ENCODE measurements around the gene HOTAIR.

HOTAIR gene

GRCh38 chr12:53975479-53976152 lies 862 bp upstream of the HOTAIR start:
- DNase-seq (ENCODE audit: low spot score): no peak

GRCh38 chr12:53975064-53975471 lies 314 bp upstream of the HOTAIR start:
- DNase-seq (ENCODE audit: low spot score): no peak

GRCh38 chr12:53973236-53974042 lies 1.3 kb downstream of the HOTAIR start:
- no peak for DNase-seq (ENCODE audit: low spot score)

- no peak for DNase-seq (ENCODE audit: low spot score)
Measured at GRCh38 chr12:53972722-53973235, 2.0 kb downstream of the HOTAIR start, which contains the start of gene HOXC11. Gene HOXC11, plus strand, starts transcription at chr12:53973126. Its CDS starts 116 bp downstream, at chr12:53973242.

GRCh38 chr12:53972152-53972702 lies 2.5 kb downstream of the HOTAIR start:
- no peak for DNase-seq (ENCODE audit: low spot score)

GRCh38 chr12:53971686-53972085 lies 3.1 kb downstream of the HOTAIR start:
- no peak for DNase-seq (ENCODE audit: low spot score)

GRCh38 chr12:53971129-53971528 lies 3.6 kb downstream of the HOTAIR start:
- DNase-seq (ENCODE audit: low spot score): no peak

GRCh38 chr12:53970451-53970850 lies 4.3 kb downstream of the HOTAIR start:
- no peak for DNase-seq (ENCODE audit: low spot score)

GRCh38 chr12:53969588-53970259 lies 5.0 kb downstream of the HOTAIR start:
- no peak for DNase-seq (ENCODE audit: low spot score)

- no peak for DNase-seq (ENCODE audit: low spot score)
Measured at GRCh38 chr12:53968214-53969127, 6.3 kb downstream of the HOTAIR start.

- DNase-seq (ENCODE audit: low spot score): no peak
Measured at GRCh38 chr12:53967421-53967925, 7.3 kb downstream of the HOTAIR start.

- DNase-seq (ENCODE audit: low spot score): no peak
Measured at GRCh38 chr12:53966385-53967133, 8.2 kb downstream of the HOTAIR start.

GRCh38 chr12:53966085-53966384 lies 8.7 kb downstream of the HOTAIR start:
- DNase-seq (ENCODE audit: low spot score): no peak

GRCh38 chr12:53965281-53966084 lies 9.3 kb downstream of the HOTAIR start:
- no peak for DNase-seq (ENCODE audit: low spot score)

GRCh38 chr12:53964315-53964713 lies 10.4 kb downstream of the HOTAIR start:
- no peak for DNase-seq (ENCODE audit: low spot score)

GRCh38 chr12:53963434-53964314 lies 11.1 kb downstream of the HOTAIR start:
- DNase-seq (ENCODE audit: low spot score): no peak

GRCh38 chr12:53963005-53963404 lies 11.7 kb downstream of the HOTAIR start:
- DNase-seq (ENCODE audit: low spot score): no peak

GRCh38 chr12:53961025-53961761 lies 13.6 kb downstream of the HOTAIR start:
- no peak for DNase-seq (ENCODE audit: low spot score)
